Left ventricle myocardium inferior (tissue), 1 donor: ENCODE measurements around the gene FRK. TPM values are rescaled to one million over a fixed set of nuclear protein-coding genes. Genes with fewer than 3 reads are reported as not detected.

ENCODE experiments used
- DNase-seq: peaks from one replicate; pipeline ENCODE4 v3.0.0-alpha.2; 2020
- H3K27ac ChIP-seq: fragments of 200-600 bp; replicated peaks from 2 replicates; pipeline ENCODE4 v1.8.0; 2021
- H3K27me3 ChIP-seq: fragments of 200-600 bp; 2 replicates; pipeline ENCODE4 v1.8.0; 2021; ENCODE audit warnings: low read depth
- H3K36me3 ChIP-seq: fragments of 200-600 bp; 2 replicates; pipeline ENCODE4 v1.8.0; 2021
- H3K4me1 ChIP-seq: fragments of 200-600 bp; 2 replicates; pipeline ENCODE4 v1.8.0; 2021
- H3K4me3 ChIP-seq: fragments of 200-600 bp; 2 replicates; pipeline ENCODE4 v1.8.0; 2021; ENCODE audit warnings: mild to moderate bottlenecking, moderate library complexity
- H3K9me3 ChIP-seq: fragments of 200-600 bp; replicated peaks from 2 replicates; pipeline ENCODE4 v1.8.0; 2021
- intact Hi-C: fragments of 100-400 bp; cut with micrococcal nuclease; formaldehyde crosslinking; loops from one replicate; pipeline ENCODE4 v1.11.0; 2022
- total RNA-seq: library from RNA; stranded (reverse); fragmentation: NEBNext Ultra II Directional; extraction: Animal tissue kit (Norgen Biotek cat#: 25700); gene quantifications from one replicate; pipeline ENCODE4 v1.2.1, GENCODE V29; 2021
- TF ChIP-seq, protein P1 (sequence below): fragments of 200-600 bp; IDR thresholded peaks from 2 replicates; pipeline ENCODE4 v1.8.0; 2021; ENCODE audit warnings: antibody characterized with exemption, mild to moderate bottlenecking, borderline replicate concordance
- donor health status: DM: no; HTN: yes; CAD: no; lungs with severe emphysema.

FRK gene
- total RNA-seq, 1 donor from 2014 or later = 11.2 TPM

DNA sequence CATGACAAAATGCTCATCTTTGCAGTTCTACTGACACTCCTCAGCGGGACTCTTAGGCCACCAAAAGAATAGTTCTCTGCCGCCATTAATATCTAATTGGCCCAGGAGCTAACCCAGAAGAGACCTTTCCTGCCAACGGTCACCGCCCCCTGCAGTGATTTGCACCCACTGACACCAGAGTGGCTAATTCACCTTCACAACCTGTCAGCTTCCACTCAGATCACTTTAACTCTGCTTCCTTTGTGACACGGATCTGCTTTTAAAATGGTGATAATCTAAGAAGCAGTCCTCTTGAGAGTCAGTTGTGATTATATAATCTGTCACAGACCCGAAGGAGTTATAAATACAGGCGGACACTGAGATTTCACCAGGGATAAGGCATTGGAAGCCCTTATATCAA lies 172.8 kb downstream of the FRK start:
- Histone ChIP-seq H3K9me3 (no peaks in the 10 kb centered on the region), H3K4me1 (no peaks in the 10 kb centered on the region), H3K36me3 (no peaks in the 10 kb centered on the region), H3K27me3 (no peaks in the 10 kb centered on the region), H3K27ac (no peak overlapping the region), H3K4me3 (no peak overlapping the region)
- no peak for DNase-seq
- intact Hi-C loops = no loop called here
- TF ChIP-seq, protein P1, sequence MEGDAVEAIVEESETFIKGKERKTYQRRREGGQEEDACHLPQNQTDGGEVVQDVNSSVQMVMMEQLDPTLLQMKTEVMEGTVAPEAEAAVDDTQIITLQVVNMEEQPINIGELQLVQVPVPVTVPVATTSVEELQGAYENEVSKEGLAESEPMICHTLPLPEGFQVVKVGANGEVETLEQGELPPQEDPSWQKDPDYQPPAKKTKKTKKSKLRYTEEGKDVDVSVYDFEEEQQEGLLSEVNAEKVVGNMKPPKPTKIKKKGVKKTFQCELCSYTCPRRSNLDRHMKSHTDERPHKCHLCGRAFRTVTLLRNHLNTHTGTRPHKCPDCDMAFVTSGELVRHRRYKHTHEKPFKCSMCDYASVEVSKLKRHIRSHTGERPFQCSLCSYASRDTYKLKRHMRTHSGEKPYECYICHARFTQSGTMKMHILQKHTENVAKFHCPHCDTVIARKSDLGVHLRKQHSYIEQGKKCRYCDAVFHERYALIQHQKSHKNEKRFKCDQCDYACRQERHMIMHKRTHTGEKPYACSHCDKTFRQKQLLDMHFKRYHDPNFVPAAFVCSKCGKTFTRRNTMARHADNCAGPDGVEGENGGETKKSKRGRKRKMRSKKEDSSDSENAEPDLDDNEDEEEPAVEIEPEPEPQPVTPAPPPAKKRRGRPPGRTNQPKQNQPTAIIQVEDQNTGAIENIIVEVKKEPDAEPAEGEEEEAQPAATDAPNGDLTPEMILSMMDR = no peak

GRCh38 chr6:115885636-115886366 lies 174.9 kb downstream of the FRK start:
- no peak overlapping the region for H3K4me3 ChIP-seq
- no peaks in the 10 kb centered on the region for H3K4me1 ChIP-seq
- no peaks in the 10 kb centered on the region for H3K27me3 ChIP-seq
- intact Hi-C loops = no loop called here
- H3K36me3 ChIP-seq = no peaks in the 10 kb centered on the region
- no peaks in the 10 kb centered on the region for H3K9me3 ChIP-seq
- DNase-seq = no peak
- no peak overlapping the region for H3K27ac ChIP-seq
- TF ChIP-seq, protein P1 = no peak

GRCh38 chr6:115882771-115883170 lies 177.9 kb downstream of the FRK start:
- no peak overlapping the region for H3K4me3 ChIP-seq
- H3K36me3 ChIP-seq = no peaks in the 10 kb centered on the region
- no peak overlapping the region for H3K27ac ChIP-seq
- no peaks in the 10 kb centered on the region for H3K4me1 ChIP-seq
- TF ChIP-seq, protein P1 = no peak
- no peak for DNase-seq
- no peaks in the 10 kb centered on the region for H3K27me3 ChIP-seq
- intact Hi-C loops = no loop called here
- no peaks in the 10 kb centered on the region for H3K9me3 ChIP-seq

GRCh38 chr6:115882174-115882573 lies 178.5 kb downstream of the FRK start:
- intact Hi-C loops = no loop called here
- no peaks in the 10 kb centered on the region for H3K4me1 ChIP-seq
- no peak for DNase-seq

More at GRCh38 chr6:115882174-115882573, 178.5 kb downstream of the FRK start:
- no peaks in the 10 kb centered on the region for H3K27me3 ChIP-seq
- no peaks in the 10 kb centered on the region for H3K36me3 ChIP-seq
- H3K4me3 ChIP-seq = no peak overlapping the region
- no peak overlapping the region for H3K27ac ChIP-seq
- TF ChIP-seq, protein P1 = no peak
- no peaks in the 10 kb centered on the region for H3K9me3 ChIP-seq

Other genes starting within 250 kb of the FRK start
- gene NT5DC1, start 40.0 kb upstream of the FRK start, total RNA-seq = 64.3 TPM
- 0.05 TPM for gene COL10A1, start 65.2 kb upstream of the FRK start, total RNA-seq
- gene TSPYL4, start 193.2 kb upstream of the FRK start, total RNA-seq = 30.5 TPM
- 89.5 TPM for gene TSPYL1, start 219.0 kb upstream of the FRK start, total RNA-seq